Lung (tissue), 12 donors: ENCODE measurements around the gene RPS18. TPM values are rescaled to one million over a fixed set of nuclear protein-coding genes. Genes with fewer than 3 reads are reported as not detected.
"Not testable (repeated sequence)": the region's sequence is repeated elsewhere in the genome, so short reads cannot be mapped to it uniquely, and the experiment has no call there.

Source experiments
- ATAC-seq: fragments of 200-7000 bp; cut with Tn5 transposase; one replicate; pipeline ENCODE4 v1.9.1; 2020; ENCODE audit warnings: moderate number of reproducible peaks; ENCODE audit not compliant: insufficient read depth, low FRiP score
- DNase-seq, 3 donors: peaks; one replicate each; pipeline ENCODE4 v3.0.0-alpha.2; 2013 to 2017
- H3K27ac ChIP-seq, 2 donors: one replicate each; pipeline ENCODE4 v1.5.1; 2013; ENCODE audit warnings: mild to moderate bottlenecking in 2 of 2, moderate library complexity in 2 of 2, control low read depth in 1 of 2, inconsistent platforms in 1 of 2, low read depth in 1 of 2, low read length in 1 of 2
- H3K27me3 ChIP-seq, 3 donors: one replicate each; pipeline ENCODE4 v1.5.1; 2013; ENCODE audit warnings: low read length in 2 of 3; ENCODE audit not compliant: control insufficient read depth in 3 of 3, insufficient read depth in 3 of 3
- H3K36me3 ChIP-seq, 4 donors: one replicate each; pipeline ENCODE4 v1.5.1; 2013; ENCODE audit warnings: low read length in 4 of 4, mild to moderate bottlenecking in 1 of 4, moderate library complexity in 1 of 4; ENCODE audit not compliant: control insufficient read depth in 4 of 4, insufficient read depth in 4 of 4
- H3K4me1 ChIP-seq, 5 donors: one replicate each; pipeline ENCODE4 v1.5.1; 2013; ENCODE audit warnings: low read length in 5 of 5, mild to moderate bottlenecking in 2 of 5, moderate library complexity in 1 of 5; ENCODE audit not compliant: control insufficient read depth in 5 of 5, insufficient read depth in 5 of 5
- H3K4me3 ChIP-seq: one replicate; pipeline ENCODE4 v1.5.1; 2013; ENCODE audit warnings: mild to moderate bottlenecking, control low read depth, moderate library complexity
- H3K9ac ChIP-seq, 2 donors: one replicate each; pipeline ENCODE4 v1.5.1; 2013; ENCODE audit warnings: low read length in 2 of 2, control low read depth in 1 of 2; ENCODE audit not compliant: insufficient read depth in 1 of 2
- H3K9me3 ChIP-seq, 4 donors: one replicate each; pipeline ENCODE4 v1.5.1; 2013; ENCODE audit warnings: low read length in 3 of 4, mild to moderate bottlenecking in 1 of 4, moderate library complexity in 1 of 4; ENCODE audit not compliant: control insufficient read depth in 4 of 4, insufficient read depth in 3 of 4
- CTCF ChIP-seq: IDR thresholded peaks from 2 replicates; pipeline ENCODE4 v1.5.1; 2012; ENCODE audit warnings: mild to moderate bottlenecking; ENCODE audit errors: control extremely low read depth, extremely low read depth
- WGBS, 2 donors: extraction: QIAGEN DNeasy Blood & Tissue Kit; methylation state at CpG; one replicate each; pipeline ENCODE4 v1.1.7; 2013; 5-methylcytosine and 5-hydroxymethylcytosine counted together
- polyA plus RNA-seq, 2 donors: library from polyadenylated mRNA; stranded (reverse); fragments of 200-250 nt; gene quantifications; one replicate each; pipeline ENCODE4 v1.2.1, GENCODE V29; 2013
- total RNA-seq, 2 donors: library from RNA; depleted of rRNA in 1 of 2; stranded (reverse); fragments of >200 nt in 1 of 2; gene quantifications; one replicate each; pipeline ENCODE4 v1.2.1, GENCODE V29; 2014 to 2021
- donor health status: control.
- donor health status: control.
- donor health status: Bipolar disorder and iron deficiency.
- donor health status: healthy.
- donor health status: DM: yes; HTN: yes; CAD: no.

RPS18 gene
- total and polyA plus RNA-seq, 4 donors: 1,324 to 8,495 (median 2,994) TPM

GRCh38 chr6:33251395-33252012 is 20.4 kb upstream of the RPS18 start:
- Histone ChIP-seq H3K9ac (no peak overlapping the region), H3K27ac (no peak overlapping the region), H3K4me1 (peaks cover 3 to 23% (median 6%) of the 10 kb centered on the region in 5 donors), H3K27me3 (no peaks in the 10 kb centered on the region), H3K36me3 (peaks cover 0 to 16% (median 8%) of the 10 kb centered on the region in 4 donors), H3K4me3 (no peak overlapping the region), H3K9me3 (no peaks in the 10 kb centered on the region)
- TF ChIP-seq CTCF: no peak
- DNase-seq (no peak), ATAC-seq (no peak)
- 85 to 88% methylated on average over 6 of the region's 6 CpGs for WGBS, 2 donors

GRCh38 chr6:33252759-33253158 is 19.1 kb upstream of the RPS18 start:
- Histone ChIP-seq H3K9me3 (no peaks in the 10 kb centered on the region), H3K27me3 (no peaks in the 10 kb centered on the region), H3K4me3 (no peak overlapping the region), H3K27ac (no peak overlapping the region), H3K36me3 (peaks cover 0 to 19% (median 9%) of the 10 kb centered on the region in 4 donors), H3K4me1 (peaks cover 3 to 22% (median 6%) of the 10 kb centered on the region in 5 donors), H3K9ac (no peak overlapping the region)
- no peak for ATAC-seq
- TF ChIP-seq CTCF: no peak
- no peak for DNase-seq

GRCh38 chr6:33254591-33254990 is 17.3 kb upstream of the RPS18 start:
- no peaks in the 10 kb centered on the region for H3K9me3 ChIP-seq
- no peak overlapping the region for H3K27ac ChIP-seq
- H3K36me3 ChIP-seq: peaks cover 0 to 19% (median 9%) of the 10 kb centered on the region in 4 donors
- no peaks in the 10 kb centered on the region for H3K27me3 ChIP-seq
- ATAC-seq (no peak), DNase-seq (no peak)
- H3K4me1 ChIP-seq: peaks cover 0 to 10% (median 5%) of the 10 kb centered on the region in 5 donors
- no peak for TF ChIP-seq CTCF
- no peak overlapping the region for H3K4me3 ChIP-seq
- 91 to 93% methylated on average over 4 of the region's 4 CpGs for WGBS, 2 donors
- no peak overlapping the region for H3K9ac ChIP-seq

- ATAC-seq (no peak), DNase-seq (no peak)
- Histone ChIP-seq H3K36me3 (peaks cover 3 to 24% (median 15%) of the 10 kb centered on the region in 4 donors), H3K4me1 (no peaks in the 10 kb centered on the region), H3K9ac (no peak overlapping the region), H3K27ac (no peak overlapping the region), H3K4me3 (no peak overlapping the region), H3K27me3 (no peaks in the 10 kb centered on the region), H3K9me3 (no peaks in the 10 kb centered on the region)
- TF ChIP-seq CTCF: no peak
- 74 to 84% methylated on average over 5 of the region's 5 CpGs for WGBS, 2 donors
Observed at GRCh38 chr6:33259032-33259431, 12.8 kb upstream of the RPS18 start.

GRCh38 chr6:33262490-33262889 is 9.4 kb upstream of the RPS18 start:
- peaks cover 4 to 49% (median 35%) of the 10 kb centered on the region in 4 donors for H3K36me3 ChIP-seq
- ATAC-seq: not testable (repeated sequence)
- 98 to 99% methylated on average over 3 of the region's 3 CpGs for WGBS, 2 donors

More at GRCh38 chr6:33262490-33262889, 9.4 kb upstream of the RPS18 start:
- H3K4me3 ChIP-seq, H3K27me3 ChIP-seq, DNase-seq, H3K27ac ChIP-seq, H3K4me1 ChIP-seq, H3K9ac ChIP-seq, H3K9me3 ChIP-seq: not testable (repeated sequence)
